Keratinocyte (primary cell): Measurements from ENCODE around the gene NEDD8. TPM values are rescaled to one million over a fixed set of nuclear protein-coding genes. Genes with fewer than 3 reads are reported as not detected.

Experiments
- DNase-seq: peaks from one replicate; pipeline ENCODE4 v3.0.0-alpha.2; 2011; ENCODE audit warnings: low read depth, missing footprints, low spot score
- FAIRE-seq: peaks from 2 replicates; lab custom pipeline; 2011; peaks lifted over from hg19 to GRCh38; lab: Jason Lieb, UNC
- H2AFZ ChIP-seq: 2 replicates; pipeline ENCODE4 v1.6.0; 2012; ENCODE audit warnings: low read length, control low read depth, inconsistent platforms; ENCODE audit not compliant: control insufficient read depth
- H3K27ac ChIP-seq: 2 replicates; pipeline ENCODE4 v1.5.1; 2011; ENCODE audit warnings: low read length; ENCODE audit not compliant: control insufficient read depth, insufficient read depth
- H3K27me3 ChIP-seq: 3 replicates; pipeline ENCODE4 v1.6.0; 2011; ENCODE audit warnings: low read length; ENCODE audit not compliant: control insufficient read depth, insufficient read depth; ENCODE audit errors: extremely low read depth
- H3K36me3 ChIP-seq, 2 experiments: 2 replicates in 1 of 2; 3 replicates in 1 of 2; pipeline ENCODE4 v1.5.1; 2011; ENCODE audit warnings: low read length in 2 of 2, mild to moderate bottlenecking in 1 of 2; ENCODE audit not compliant: control insufficient read depth in 2 of 2, insufficient read depth in 2 of 2; ENCODE audit errors: extremely low read depth in 1 of 2
- H3K4me1 ChIP-seq: 3 replicates; pipeline ENCODE4 v1.5.1; 2011; ENCODE audit warnings: low read length; ENCODE audit not compliant: control insufficient read depth, insufficient read depth; ENCODE audit errors: extremely low read depth
- H3K4me2 ChIP-seq: 3 replicates; pipeline ENCODE4 v1.6.0; 2011; ENCODE audit warnings: low read depth, low read length; ENCODE audit not compliant: control insufficient read depth, insufficient read depth; ENCODE audit errors: extremely low read depth
- H3K4me3 ChIP-seq, 3 experiments: fragments of 200-600 bp in 1 of 3; sonication (generic) in 1 of 3; 2 replicates in 2 of 3; 3 replicates in 1 of 3; pipeline ENCODE4 v1.5.1; 2011 to 2016; ENCODE audit warnings: low read length in 3 of 3, mild to moderate bottlenecking in 3 of 3, control low read depth in 2 of 3, inconsistent platforms in 1 of 3, low read depth in 1 of 3, mixed read lengths in 1 of 3, mixed run types in 1 of 3, moderate library complexity in 1 of 3; ENCODE audit not compliant: control insufficient read depth in 2 of 3, insufficient read depth in 2 of 3; ENCODE audit errors: extremely low read depth in 1 of 3
- H3K79me2 ChIP-seq: 2 replicates; pipeline ENCODE4 v1.6.0; 2012; ENCODE audit warnings: low read length; ENCODE audit not compliant: control insufficient read depth, insufficient read depth
- H3K9ac ChIP-seq: 3 replicates; pipeline ENCODE4 v1.6.0; 2011; ENCODE audit warnings: low read length; ENCODE audit not compliant: control insufficient read depth, insufficient read depth; ENCODE audit errors: extremely low read depth
- H3K9me1 ChIP-seq: 3 replicates; pipeline ENCODE4 v1.6.0; 2011; ENCODE audit warnings: low read length; ENCODE audit not compliant: control insufficient read depth, insufficient read depth; ENCODE audit errors: extremely low read depth
- H3K9me3 ChIP-seq: 2 replicates; pipeline ENCODE4 v1.5.1; 2012; ENCODE audit warnings: low read depth, low read length; ENCODE audit not compliant: control insufficient read depth
- H4K20me1 ChIP-seq: 3 replicates; pipeline ENCODE4 v1.6.0; 2011; ENCODE audit warnings: low read length; ENCODE audit not compliant: control insufficient read depth, insufficient read depth; ENCODE audit errors: extremely low read depth
- CTCF ChIP-seq, 3 experiments: IDR thresholded peaks in 1 of 3; conservative IDR thresholded peaks in 1 of 3; optimal IDR thresholded peaks in 1 of 3; 2 replicates in 2 of 3; 3 replicates in 1 of 3; pipeline versions ENCODE3 to v1.5.1; 2011; ENCODE audit warnings: low read length in 3 of 3, mild to moderate bottlenecking in 3 of 3, moderate library complexity in 2 of 3, control low read depth in 1 of 3, inconsistent platforms in 1 of 3; ENCODE audit not compliant: insufficient read depth in 2 of 3; ENCODE audit errors: extremely low read depth in 1 of 3
- EZH2 ChIP-seq: IDR thresholded peaks from one replicate; pipeline ENCODE4 v1.6.1; 2012; ENCODE audit warnings: inconsistent platforms, mild to moderate bottlenecking, low read length, moderate library complexity
- dilution Hi-C: fragments of 300-500 bp; cut with MboI; formaldehyde crosslinking; loops from one replicate; pipeline ENCODE4 v1.7.0; 2020; ENCODE audit warnings: low sequenced_read_pairs; ENCODE audit not compliant: extremely low pct_ligation_motif_present
- polyA plus RNA-seq, 5 experiments: library from polyadenylated mRNA; depleted of rRNA in 3 of 5; stranded (reverse) in 3 of 5; stranded (forward) in 1 of 5; unstranded in 1 of 5; fragments of >200 nt; gene quantifications; 1 replicate in 1 of 5; 2 replicates in 3 of 5; 3 replicates in 1 of 5; pipeline versions ENCODE4 v1.2.1 to v1.2.3, GENCODE V29; 2011 to 2012; ENCODE audit warnings: missing spikeins in 2 of 5, low read depth in 1 of 5, low replicate concordance in 1 of 5

The NEDD8 gene
- polyA plus RNA-seq, 1 donor (not counting 4 experiments of a cell fraction or from before 2014, with no cell fraction given): 509 TPM

GRCh38 chr14:24196071-24197055, 35.8 kb downstream of the NEDD8 start:
- Histone ChIP-seq H3K9me1 (no peaks in the 10 kb centered on the region), H4K20me1 (no peaks in the 10 kb centered on the region), H3K4me1 (peaks cover 15% of the 10 kb centered on the region), H3K27me3 (no peaks in the 10 kb centered on the region), H3K4me2 (peak overlapping the region; percentile 98), H3K79me2 (peaks cover 46% of the 10 kb centered on the region), H3K4me3 (peak overlapping the region; percentile 83 to 98 (median 96)), H3K9ac (peak overlapping the region; percentile 98), H2AFZ (peak overlapping the region; percentile 90), H3K36me3 (peaks cover 5 to 17% of the 10 kb centered on the region in 2 experiments), H3K27ac (peak overlapping the region; percentile 96), H3K9me3 (no peaks in the 10 kb centered on the region)
- no peak for FAIRE-seq
- dilution Hi-C loops: no loop called here
- DNase-seq: no peak
- TF ChIP-seq EZH2 (no peak), CTCF (optimal IDR thresholded peaks at IDR 0.05 in 1 of 3, IDR thresholded peaks at IDR 0.05 in 1 of 3, conservative IDR thresholded peaks at IDR 0.05 in 1 of 3; ENCODE audit: extremely low read depth in 1 of 3, insufficient read depth in 2 of 3, low read length in 3 of 3) (no peak)

- H3K79me2 ChIP-seq: peaks cover 48% of the 10 kb centered on the region
- peak within 1 kb of the TSS; percentile 96 for H3K27ac ChIP-seq
- peak within 1 kb of the TSS; percentile 90 for H2AFZ ChIP-seq
- dilution Hi-C loops: no loop called here
- TF ChIP-seq CTCF (optimal IDR thresholded peaks at IDR 0.05 in 1 of 3, IDR thresholded peaks at IDR 0.05 in 1 of 3, conservative IDR thresholded peaks at IDR 0.05 in 1 of 3; ENCODE audit: extremely low read depth in 1 of 3, insufficient read depth in 2 of 3, low read length in 3 of 3): no peak
- no peak for TF ChIP-seq EZH2
- H3K4me1 ChIP-seq: peaks cover 15% of the 10 kb centered on the region
- H3K4me2 ChIP-seq: peak within 1 kb of the TSS; percentile 98
- peak within 1 kb of the TSS; percentile 98 for H3K9ac ChIP-seq
- H3K36me3 ChIP-seq: peaks cover 8 to 17% of the 10 kb centered on the region in 2 experiments
- FAIRE-seq (no peak), DNase-seq (peak; percentile 30)
- H4K20me1 ChIP-seq: no peaks in the 10 kb centered on the region
- H3K27me3 ChIP-seq: no peaks in the 10 kb centered on the region
- no peaks in the 10 kb centered on the region for H3K9me3 ChIP-seq
- H3K9me1 ChIP-seq: no peaks in the 10 kb centered on the region
- peak within 1 kb of the TSS; percentile 83 to 98 (median 96) for H3K4me3 ChIP-seq
Measured at GRCh38 chr14:24195186-24196070, 36.7 kb downstream of the NEDD8 start, which contains the start of gene TM9SF1. TSS of gene TM9SF1 (minus strand) at chr14:24195441. CDS start at chr14:24195019, 422 bp downstream.
